Measurements from ENCODE around the gene HRH2.

DNA sequence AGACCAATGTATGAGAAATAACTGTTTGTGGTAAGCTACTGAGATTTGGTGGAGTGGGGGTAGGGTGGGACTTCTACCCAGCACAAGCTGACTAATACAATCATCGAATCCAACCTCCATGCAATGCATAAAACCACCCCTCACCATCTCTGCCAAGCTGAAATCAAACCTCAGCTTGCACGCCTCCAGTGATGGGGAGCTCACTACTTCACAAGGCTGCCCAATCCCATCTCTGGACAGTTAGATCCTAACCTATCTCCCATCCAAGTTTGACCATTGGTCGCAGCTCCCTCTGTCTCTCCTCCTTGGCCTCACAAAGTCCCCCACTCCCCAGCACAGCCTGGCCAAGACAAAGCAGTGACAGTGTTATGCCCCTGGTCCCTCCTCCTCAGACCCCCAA lies 47.0 kb upstream of the HRH2 start:
- TF ChIP-seq FOXK2 (IDR thresholded peaks at IDR 0.05): no peak
- TF ChIP-seq HDGF (IDR thresholded peaks at IDR 0.05; ENCODE audit: borderline replicate concordance): no peak
- TF ChIP-seq TARDBP (IDR thresholded peaks at IDR 0.05): no peak
- no peak for TF ChIP-seq BHLHE40 (IDR thresholded peaks at IDR 0.05; ENCODE audit: borderline replicate concordance)
- TF ChIP-seq FOXM1 (IDR thresholded peaks at IDR 0.05; ENCODE audit: borderline replicate concordance): no peak
- no peak for TF ChIP-seq SP1 (IDR thresholded peaks at IDR 0.05)
- no peak for TF ChIP-seq SUZ12 (IDR thresholded peaks at IDR 0.05)
- TF ChIP-seq L3MBTL2 (conservative IDR thresholded peaks at IDR 0.05): no peak
- TF ChIP-seq NFRKB (IDR thresholded peaks at IDR 0.05): no peak
- no peak for TF ChIP-seq ZNF384 (IDR thresholded peaks at IDR 0.05)
- TF ChIP-seq ARNT (IDR thresholded peaks at IDR 0.05): no peak
- no peak for TF ChIP-seq LEF1 (IDR thresholded peaks at IDR 0.05; ENCODE audit: borderline replicate concordance)

Data from HEK293T (cell line).